Panc1 (cell line): ENCODE data around the gene PRPF40A. TPM values are rescaled to one million over a fixed set of nuclear protein-coding genes. Genes with fewer than 3 reads are reported as not detected.

Experiments
- ATAC-seq: fragments of 200-7000 bp; cut with Tn5 transposase; 2 replicates; pipeline ENCODE4 v1.9.1; 2020; ENCODE audit warnings: mild to moderate bottlenecking, moderate library complexity
- BruUV-seq: library from RNA; stranded (reverse); fragments of 400-500 nt; replicated peaks from 2 replicates; lab custom pipeline; 2021; lab: Mats Ljungman, UMichigan
- CTCF ChIA-PET: fragments of 300-600 bp; sonication (Branson Sonifier 250); formaldehyde crosslinking; loops from one replicate; lab custom pipeline; 2022; ENCODE audit warnings: antibody characterized with exemption; lab: Charles Lee
- POLR2A ChIA-PET: fragments of 300-600 bp; sonication (Branson Sonifier 250); formaldehyde crosslinking; loops from one replicate; lab custom pipeline; 2022; ENCODE audit warnings: antibody characterized with exemption; lab: Charles Lee
- DNase-seq: peaks from one replicate; pipeline ENCODE4 v3.0.0-alpha.2; 2010; ENCODE audit warnings: low read depth, low spot score
- H3K27ac ChIP-seq: 2 replicates; pipeline ENCODE4 v1.5.1; 2011; ENCODE audit warnings: mild to moderate bottlenecking, low read length, inconsistent platforms
- H3K27me3 ChIP-seq: fragments of 200-500 bp; sonication (Bioruptor generic); 2 replicates; pipeline ENCODE4 v1.6.0; 2014; ENCODE audit warnings: low read length, inconsistent platforms; ENCODE audit not compliant: control insufficient read depth, insufficient read depth
- H3K36me3 ChIP-seq: fragments of 200-500 bp; sonication (Bioruptor generic); 2 replicates; pipeline ENCODE4 v1.5.1; 2014; ENCODE audit warnings: inconsistent platforms, mild to moderate bottlenecking, low read length, moderate library complexity; ENCODE audit not compliant: control insufficient read depth, insufficient read depth
- H3K4me1 ChIP-seq: 2 replicates; pipeline ENCODE4 v1.5.1; 2011; ENCODE audit warnings: inconsistent platforms, mild to moderate bottlenecking, low read length, moderate library complexity; ENCODE audit not compliant: control insufficient read depth, insufficient read depth
- H3K4me3 ChIP-seq, 2 experiments: 2 replicates each; pipeline ENCODE4 v1.5.1; 2011 to 2012; ENCODE audit warnings: low read depth in 2 of 2, low read length in 2 of 2, mild to moderate bottlenecking in 2 of 2, inconsistent platforms in 1 of 2, moderate library complexity in 1 of 2
- H3K9me3 ChIP-seq: fragments of 200-500 bp; sonication (Bioruptor generic); 2 replicates; pipeline ENCODE4 v1.5.1; 2014; ENCODE audit warnings: low read depth, mild to moderate bottlenecking, inconsistent platforms, low read length, moderate library complexity; ENCODE audit not compliant: control insufficient read depth, insufficient read depth
- CTCF ChIP-seq: fragments of 450-650 bp; IDR thresholded peaks from 2 replicates; pipeline ENCODE4 v1.5.1; 2017; ENCODE audit warnings: mild to moderate bottlenecking
- POLR2AphosphoS5 ChIP-seq: IDR thresholded peaks from 2 replicates; pipeline ENCODE4 v1.6.1; 2012; ENCODE audit warnings: mild to moderate bottlenecking, low read depth, low read length, moderate library complexity
- REST ChIP-seq, 2 experiments: IDR thresholded peaks; 2 replicates each; pipeline ENCODE4 v1.6.1; 2011 to 2012; ENCODE audit warnings: low read depth in 2 of 2, control low read depth in 1 of 2, low read length in 1 of 2, mild to moderate bottlenecking in 1 of 2, moderate library complexity in 1 of 2; ENCODE audit not compliant: insufficient read depth in 1 of 2
- SIN3A ChIP-seq: IDR thresholded peaks from 2 replicates; pipeline ENCODE4 v1.6.1; 2012; ENCODE audit warnings: low read depth, mild to moderate bottlenecking, low read length, moderate library complexity, borderline replicate concordance; ENCODE audit not compliant: insufficient read depth
- TCF7L2 ChIP-seq: IDR thresholded peaks from 2 replicates; pipeline ENCODE4 v1.6.1; 2011; ENCODE audit warnings: mild to moderate bottlenecking, low read depth, low read length, inconsistent platforms
- in situ Hi-C: cut with HindIII; loops from 2 replicates; pipeline ENCODE4 v1.10.0; 2016; ENCODE audit warnings: low sequenced_read_pairs, low pct_unique_long_range_greater_than_20kb
- intact Hi-C: fragments of 100-400 bp; cut with micrococcal nuclease; formaldehyde crosslinking; loops from one replicate; pipeline ENCODE4 v1.10.0; 2022; ENCODE audit not compliant: unreplicated experiment
- total RNA-seq: library from RNA; stranded (reverse); gene quantifications from one replicate; pipeline ENCODE4 v1.2.1, GENCODE V29; 2021; ENCODE audit not compliant: unreplicated experiment

The PRPF40A gene
- total RNA-seq, 1 experiment from 2014 or later: 142 TPM

- Histone ChIP-seq H3K4me3 (no peak overlapping the region), H3K9me3 (no peaks in the 10 kb centered on the region), H3K27ac (no peak overlapping the region), H3K27me3 (no peaks in the 10 kb centered on the region), H3K4me1 (no peaks in the 10 kb centered on the region), H3K36me3 (peaks cover 18% of the 10 kb centered on the region)
- TF ChIP-seq TCF7L2 (no peak), POLR2AphosphoS5 (no peak), CTCF (no peak), REST (IDR thresholded peaks at IDR 0.05; ENCODE audit: insufficient read depth in 1 of 2, low read depth in 2 of 2, low read length in 1 of 2) (no peak), SIN3A (no peak)
- no peak for ATAC-seq
- in situ Hi-C loops (no loop called here), intact Hi-C loops (no loop called here)
- no TSS peak for BruUV-seq
- no peak for DNase-seq
- CTCF ChIA-PET: no interaction called here
- POLR2A ChIA-PET: no interaction called here
Measured at GRCh38 chr2:152622219-152622618, 95.0 kb downstream of the PRPF40A start.

GRCh38 chr2:152620985-152621384 lies 96.3 kb downstream of the PRPF40A start:
- in situ Hi-C loops: no loop called here

More at GRCh38 chr2:152620985-152621384, 96.3 kb downstream of the PRPF40A start:
- no peaks in the 10 kb centered on the region for H3K9me3 ChIP-seq
- CTCF ChIA-PET: no interaction called here
- DNase-seq (no peak), ATAC-seq (no peak)
- no peak overlapping the region for H3K4me3 ChIP-seq
- POLR2A ChIA-PET: no interaction called here
- H3K27me3 ChIP-seq: no peaks in the 10 kb centered on the region
- no peak for TF ChIP-seq REST (IDR thresholded peaks at IDR 0.05; ENCODE audit: insufficient read depth in 1 of 2, low read depth in 2 of 2, low read length in 1 of 2)
- TF ChIP-seq CTCF: no peak
- TF ChIP-seq POLR2AphosphoS5: no peak
- TF ChIP-seq SIN3A: no peak
- TF ChIP-seq TCF7L2: no peak
- H3K36me3 ChIP-seq: peaks cover 19% of the 10 kb centered on the region
- no peaks in the 10 kb centered on the region for H3K4me1 ChIP-seq
- H3K27ac ChIP-seq: no peak overlapping the region
- intact Hi-C loops: no loop called here
- no TSS peak for BruUV-seq
